GM23248 (cell line): ENCODE measurements around the gene KCTD10. TPM values are rescaled to one million over a fixed set of nuclear protein-coding genes. Genes with fewer than 3 reads are reported as not detected.

Source experiments
- DNase-seq: peaks from one replicate; pipeline ENCODE4 v3.0.0-alpha.2; 2015
- H2AFZ ChIP-seq: fragments of 200-600 bp; sonication (generic); 2 replicates; pipeline ENCODE4 v1.6.1; 2016; ENCODE audit warnings: antibody characterized with exemption
- H3F3A ChIP-seq: fragments of 200-600 bp; sonication (generic); 2 replicates; pipeline ENCODE4 v1.6.1; 2016; ENCODE audit warnings: mild to moderate bottlenecking, antibody characterized with exemption, mixed run types; ENCODE audit not compliant: insufficient read depth
- H3K27ac ChIP-seq: fragments of 200-600 bp; sonication (generic); 2 replicates; pipeline ENCODE4 v1.5.1; 2016; ENCODE audit warnings: mild to moderate bottlenecking
- H3K27me3 ChIP-seq: fragments of 200-600 bp; sonication (generic); replicated peaks from 2 replicates; pipeline ENCODE4 v1.6.1; 2016; ENCODE audit warnings: mild to moderate bottlenecking; ENCODE audit not compliant: insufficient read depth
- H3K36me3 ChIP-seq: fragments of 200-600 bp; sonication (generic); 2 replicates; pipeline ENCODE4 v1.6.1; 2016; ENCODE audit warnings: low read depth, mild to moderate bottlenecking
- H3K4me1 ChIP-seq: fragments of 200-600 bp; sonication (generic); 2 replicates; pipeline ENCODE4 v1.6.1; 2016; ENCODE audit warnings: mild to moderate bottlenecking; ENCODE audit not compliant: insufficient read depth
- H3K4me2 ChIP-seq: fragments of 200-600 bp; sonication (generic); one replicate; pipeline ENCODE4 v1.6.1; 2016; ENCODE audit warnings: mild to moderate bottlenecking; ENCODE audit not compliant: unreplicated experiment
- H3K4me3 ChIP-seq: fragments of 200-600 bp; sonication (generic); 2 replicates; pipeline ENCODE4 v1.5.1; 2016; ENCODE audit warnings: mild to moderate bottlenecking
- H3K79me2 ChIP-seq: fragments of 200-600 bp; sonication (generic); 2 replicates; pipeline ENCODE4 v1.6.1; 2016; ENCODE audit warnings: mild to moderate bottlenecking; ENCODE audit not compliant: insufficient read depth
- H3K9ac ChIP-seq: fragments of 200-600 bp; sonication (generic); 2 replicates; pipeline ENCODE4 v1.6.1; 2016; ENCODE audit warnings: mild to moderate bottlenecking
- H3K9me2 ChIP-seq: fragments of 200-600 bp; sonication (generic); 2 replicates; pipeline ENCODE4 v1.6.1; 2016; ENCODE audit warnings: mixed run types, mild to moderate bottlenecking, moderate library complexity; ENCODE audit not compliant: insufficient read depth
- H3K9me3 ChIP-seq: fragments of 200-600 bp; sonication (generic); one replicate; pipeline ENCODE4 v1.6.1; 2017; ENCODE audit warnings: low read depth
- H4K20me1 ChIP-seq: fragments of 200-600 bp; sonication (generic); 2 replicates; pipeline ENCODE4 v1.6.0; 2016; ENCODE audit not compliant: insufficient read depth
- EZH2 ChIP-seq: fragments of 200-600 bp; sonication (generic); IDR thresholded peaks from 2 replicates; pipeline ENCODE4 v1.6.1; 2018; ENCODE audit warnings: antibody characterized with exemption, mild to moderate bottlenecking; ENCODE audit not compliant: insufficient read depth, poor library complexity, severe bottlenecking
- EZH2phosphoT487 ChIP-seq: fragments of 200-600 bp; sonication (generic); IDR thresholded peaks from 2 replicates; pipeline ENCODE4 v1.6.1; 2018; ENCODE audit warnings: antibody characterized with exemption, moderate library complexity, mild to moderate bottlenecking, low read depth; ENCODE audit not compliant: insufficient read depth
- WGBS, 2 experiments: methylation state at CpG; one replicate each; pipeline ENCODE4 v1.1.6; 2015 to 2017; ENCODE audit warnings: low lambda C conversion rate in 2 of 2, low coverage in 1 of 2; ENCODE audit errors: missing lambda C conversion rate in 2 of 2; 5-methylcytosine and 5-hydroxymethylcytosine counted together
- in situ Hi-C: fragments of 300-500 bp; cut with MboI; formaldehyde crosslinking; loops from 2 replicates; pipeline ENCODE4 v1.15.0; 2020
- polyA plus RNA-seq: library from polyadenylated mRNA; unstranded; fragments of >200 nt; fragmentation: Nextera tagmentation; extraction: Ambion mirVana; gene quantifications from 2 replicates; pipeline ENCODE4 v1.2.1, GENCODE V29; 2016
- total RNA-seq: library from RNA; depleted of rRNA; stranded (reverse); fragments of >200 nt; shearing (Covaris generic); gene quantifications from 2 replicates; pipeline ENCODE4 v1.2.3, GENCODE V29; 2014

Gene KCTD10
- total and polyA plus RNA-seq, 2 experiments from 2014 or later = 81.1 to 117 TPM

- WGBS, 2 experiments = 90 to 91% methylated on average over 10 to 23 of the region's 23 CpGs
- DNase-seq = no peak
- H3K79me2 ChIP-seq = peaks cover 100% of the 10 kb centered on the region
- TF ChIP-seq EZH2 (no peak), EZH2phosphoT487 (no peak)
- no peaks in the 10 kb centered on the region for H3K9me3 ChIP-seq
- peaks cover 85% of the 10 kb centered on the region for H3K36me3 ChIP-seq
- no peaks in the 10 kb centered on the region for H3K9me2 ChIP-seq
- no peak overlapping the region for H3K4me3 ChIP-seq
- H3K9ac ChIP-seq = no peak overlapping the region
- H4K20me1 ChIP-seq = no peaks in the 10 kb centered on the region; the same call in 1 of the 2 replicates
- H3F3A ChIP-seq = peaks cover 13% of the 10 kb centered on the region
- H3K4me2 ChIP-seq = no peak overlapping the region
- H3K27ac ChIP-seq = no peak overlapping the region
- no peaks in the 10 kb centered on the region for H3K27me3 ChIP-seq
- H3K4me1 ChIP-seq = peaks cover 16% of the 10 kb centered on the region
- H2AFZ ChIP-seq = no peak overlapping the region
- in situ Hi-C loops = no loop called here
These were observed 25.7 kb downstream of the KCTD10 start for GRCh38 chr12:109451400-109451799.

- H3K4me1 ChIP-seq = peaks cover 15% of the 10 kb centered on the region
- peaks cover 13% of the 10 kb centered on the region for H3F3A ChIP-seq
- no peak overlapping the region for H2AFZ ChIP-seq
- H4K20me1 ChIP-seq = no peaks in the 10 kb centered on the region; the same call in 1 of the 2 replicates
- H3K27me3 ChIP-seq = no peaks in the 10 kb centered on the region
- in situ Hi-C loops = no loop called here
- 50 to 65% methylated on average over 4 of the region's 4 CpGs for WGBS, 2 experiments
- H3K4me3 ChIP-seq = no peak overlapping the region
- H3K79me2 ChIP-seq = peaks cover 100% of the 10 kb centered on the region
- peaks cover 85% of the 10 kb centered on the region for H3K36me3 ChIP-seq
- TF ChIP-seq EZH2 (no peak), EZH2phosphoT487 (no peak)
- H3K4me2 ChIP-seq = no peak overlapping the region
- H3K9me3 ChIP-seq = no peaks in the 10 kb centered on the region
- peak; percentile 13 for DNase-seq
- H3K9ac ChIP-seq = no peak overlapping the region
- 0 out of 2 replicates have a peak overlapping the region, but pooled peaks have one; percentile 9 for H3K27ac ChIP-seq
- H3K9me2 ChIP-seq = no peaks in the 10 kb centered on the region
These were observed 26.1 kb downstream of the KCTD10 start for GRCh38 chr12:109450980-109451379.

- in situ Hi-C loops = no loop called here
- 74 to 80% methylated on average over 16 of the region's 16 CpGs for WGBS, 2 experiments
- no peak overlapping the region for H3K4me3 ChIP-seq
- no peaks in the 10 kb centered on the region for H3K9me2 ChIP-seq
- no peak overlapping the region for H2AFZ ChIP-seq
- no peaks in the 10 kb centered on the region for H3K27me3 ChIP-seq
- peaks cover 97% of the 10 kb centered on the region for H3K79me2 ChIP-seq
- no peak overlapping the region for H3K27ac ChIP-seq
- DNase-seq = no peak
- H3K4me1 ChIP-seq = peaks cover 16% of the 10 kb centered on the region
- no peak overlapping the region for H3K9ac ChIP-seq
- no peak overlapping the region for H3K4me2 ChIP-seq
- H3K36me3 ChIP-seq = peaks cover 75% of the 10 kb centered on the region
- TF ChIP-seq EZH2 (no peak), EZH2phosphoT487 (no peak)
- no peaks in the 10 kb centered on the region; the same call in 1 of the 2 replicates for H4K20me1 ChIP-seq
- no peaks in the 10 kb centered on the region for H3K9me3 ChIP-seq
- peaks cover 21% of the 10 kb centered on the region; the same call in 1 of the 2 replicates for H3F3A ChIP-seq
These were observed 27.1 kb downstream of the KCTD10 start for GRCh38 chr12:109449845-109450532.

GRCh38 chr12:109448707-109449390 lies 28.3 kb downstream of the KCTD10 start:
- no peaks in the 10 kb centered on the region for H3K27me3 ChIP-seq
- H3K27ac ChIP-seq = no peak overlapping the region; the same call in 1 of the 2 replicates
- no peak for DNase-seq
- H3K4me2 ChIP-seq = peak overlapping the region; percentile 1
- peaks cover 27% of the 10 kb centered on the region for H3K4me1 ChIP-seq
- no peak overlapping the region for H3K9ac ChIP-seq
- no peak overlapping the region for H2AFZ ChIP-seq
- TF ChIP-seq EZH2 (no peak), EZH2phosphoT487 (no peak)
- peaks cover 33% of the 10 kb centered on the region for H3F3A ChIP-seq
- WGBS, 2 experiments = 62% methylated on average over 8 of the region's 8 CpGs
- H3K9me2 ChIP-seq = no peaks in the 10 kb centered on the region
- H3K36me3 ChIP-seq = peaks cover 67% of the 10 kb centered on the region
- H3K9me3 ChIP-seq = no peaks in the 10 kb centered on the region
- peaks cover 92% of the 10 kb centered on the region for H3K79me2 ChIP-seq
- H3K4me3 ChIP-seq = no peak overlapping the region
- in situ Hi-C loops = no loop called here
- no peaks in the 10 kb centered on the region; the same call in 1 of the 2 replicates for H4K20me1 ChIP-seq
